BJ (cell line): ENCODE data around the gene GP9. TPM values are rescaled to one million over a fixed set of nuclear protein-coding genes. Genes with fewer than 3 reads are reported as not detected.

Source experiments
- CTCF ChIA-PET: fragments of 350-600 bp; formaldehyde crosslinking; extraction: SDS; loops from one replicate; lab custom pipeline; 2021; ENCODE audit warnings: antibody characterized with exemption, inconsistent platforms; lab: Yijun Ruan, JAX
- POLR2A ChIA-PET: fragments of 300-600 bp; sonication (Branson Sonifier 250); formaldehyde crosslinking; extraction: SDS; loops from one replicate; lab custom pipeline; 2021; ENCODE audit warnings: antibody characterized with exemption; lab: Charles Lee
- DNase-seq: peaks from one replicate; pipeline ENCODE4 v3.0.0-alpha.2; 2011; ENCODE audit warnings: low read depth
- H3K27me3 ChIP-seq: 2 replicates; pipeline ENCODE4 v1.6.0; 2011; ENCODE audit warnings: low read length; ENCODE audit not compliant: control insufficient read depth, insufficient read depth
- H3K36me3 ChIP-seq: 2 replicates; pipeline ENCODE4 v1.5.1; 2011; ENCODE audit warnings: low read length; ENCODE audit not compliant: control insufficient read depth, insufficient read depth
- H3K4me3 ChIP-seq: 2 replicates; pipeline ENCODE4 v1.5.1; 2011; ENCODE audit warnings: low read depth, mild to moderate bottlenecking, control low read depth, low read length
- polyA plus RNA-seq: library from polyadenylated mRNA; depleted of rRNA; stranded (reverse); fragments of >200 nt; gene quantifications from 2 replicates; pipeline ENCODE4 v1.2.3, GENCODE V29; 2011
- TF ChIP-seq, protein P1 (sequence below): IDR thresholded peaks from 2 replicates; pipeline ENCODE4 v1.5.1; 2011; ENCODE audit warnings: low read depth, mild to moderate bottlenecking, control low read depth, inconsistent platforms, low read length, moderate library complexity; ENCODE audit not compliant: insufficient read depth

Gene GP9
- polyA plus RNA-seq, 1 experiment = not detected

DNA sequence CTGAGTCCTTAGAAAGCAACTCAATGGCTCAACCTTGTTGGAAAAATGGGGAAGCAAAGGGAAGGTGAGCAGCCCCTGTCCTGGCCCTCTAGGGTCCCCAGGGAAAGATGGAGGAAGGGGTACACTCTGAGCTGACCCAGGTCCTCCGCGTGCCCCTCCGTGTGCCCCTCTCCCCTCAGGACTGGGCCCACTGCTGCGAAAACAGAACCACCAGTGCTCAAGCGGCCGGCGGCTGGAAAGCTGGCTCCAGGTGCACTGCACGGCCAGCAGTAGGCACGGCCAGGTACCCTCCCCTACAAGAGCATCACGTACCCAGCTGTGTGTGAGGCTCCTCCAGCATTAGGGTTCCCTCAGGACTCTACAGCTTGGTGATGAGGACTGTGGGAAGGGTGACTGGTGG, 34.7 kb downstream of the GP9 start:
- peaks cover 9% of the 10 kb centered on the region for H3K36me3 ChIP-seq
- ChIA-PET POLR2A (no interaction called here), CTCF (interaction anchor here (0.8 to 1.0 kb wide), 2 partner anchors 10 to 151 kb away, joined by 3 read pairs; no protein-coding TSS in a partner anchor)
- TF ChIP-seq, protein P1, sequence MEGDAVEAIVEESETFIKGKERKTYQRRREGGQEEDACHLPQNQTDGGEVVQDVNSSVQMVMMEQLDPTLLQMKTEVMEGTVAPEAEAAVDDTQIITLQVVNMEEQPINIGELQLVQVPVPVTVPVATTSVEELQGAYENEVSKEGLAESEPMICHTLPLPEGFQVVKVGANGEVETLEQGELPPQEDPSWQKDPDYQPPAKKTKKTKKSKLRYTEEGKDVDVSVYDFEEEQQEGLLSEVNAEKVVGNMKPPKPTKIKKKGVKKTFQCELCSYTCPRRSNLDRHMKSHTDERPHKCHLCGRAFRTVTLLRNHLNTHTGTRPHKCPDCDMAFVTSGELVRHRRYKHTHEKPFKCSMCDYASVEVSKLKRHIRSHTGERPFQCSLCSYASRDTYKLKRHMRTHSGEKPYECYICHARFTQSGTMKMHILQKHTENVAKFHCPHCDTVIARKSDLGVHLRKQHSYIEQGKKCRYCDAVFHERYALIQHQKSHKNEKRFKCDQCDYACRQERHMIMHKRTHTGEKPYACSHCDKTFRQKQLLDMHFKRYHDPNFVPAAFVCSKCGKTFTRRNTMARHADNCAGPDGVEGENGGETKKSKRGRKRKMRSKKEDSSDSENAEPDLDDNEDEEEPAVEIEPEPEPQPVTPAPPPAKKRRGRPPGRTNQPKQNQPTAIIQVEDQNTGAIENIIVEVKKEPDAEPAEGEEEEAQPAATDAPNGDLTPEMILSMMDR = no peak
- no peak overlapping the region for H3K4me3 ChIP-seq
- H3K27me3 ChIP-seq = no peaks in the 10 kb centered on the region
- DNase-seq = no peak

DNA sequence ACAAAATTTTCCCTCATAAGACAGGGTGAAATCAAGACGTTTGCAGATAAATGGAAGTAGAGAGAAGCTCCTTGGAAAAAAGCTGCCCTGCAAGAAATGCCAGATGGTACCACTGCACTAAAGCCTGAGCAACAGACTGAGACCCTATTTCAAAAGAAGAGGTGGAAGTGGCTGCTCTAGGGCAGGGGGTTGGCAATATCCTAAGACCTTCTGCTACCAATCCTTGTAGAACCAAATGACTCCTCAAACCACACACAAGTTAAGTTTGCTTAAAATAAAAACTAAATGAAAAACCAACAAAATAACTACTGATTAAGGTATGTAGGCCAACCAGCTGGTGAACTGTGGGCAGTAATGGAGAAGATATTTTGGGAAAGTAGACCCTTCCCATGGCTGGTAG, 39.7 kb downstream of the GP9 start:
- DNase-seq = no peak
- TF ChIP-seq, protein P1 = no peak
- CTCF ChIA-PET = interaction anchor here (0.6 to 2.0 kb wide), 5 partner anchors 8 to 146 kb away, joined by 3 to 7 read pairs (median 4); no protein-coding TSS in a partner anchor
- POLR2A ChIA-PET = no interaction called here
- Histone ChIP-seq H3K27me3 (no peaks in the 10 kb centered on the region), H3K36me3 (peaks cover 6% of the 10 kb centered on the region), H3K4me3 (no peak overlapping the region)

DNA sequence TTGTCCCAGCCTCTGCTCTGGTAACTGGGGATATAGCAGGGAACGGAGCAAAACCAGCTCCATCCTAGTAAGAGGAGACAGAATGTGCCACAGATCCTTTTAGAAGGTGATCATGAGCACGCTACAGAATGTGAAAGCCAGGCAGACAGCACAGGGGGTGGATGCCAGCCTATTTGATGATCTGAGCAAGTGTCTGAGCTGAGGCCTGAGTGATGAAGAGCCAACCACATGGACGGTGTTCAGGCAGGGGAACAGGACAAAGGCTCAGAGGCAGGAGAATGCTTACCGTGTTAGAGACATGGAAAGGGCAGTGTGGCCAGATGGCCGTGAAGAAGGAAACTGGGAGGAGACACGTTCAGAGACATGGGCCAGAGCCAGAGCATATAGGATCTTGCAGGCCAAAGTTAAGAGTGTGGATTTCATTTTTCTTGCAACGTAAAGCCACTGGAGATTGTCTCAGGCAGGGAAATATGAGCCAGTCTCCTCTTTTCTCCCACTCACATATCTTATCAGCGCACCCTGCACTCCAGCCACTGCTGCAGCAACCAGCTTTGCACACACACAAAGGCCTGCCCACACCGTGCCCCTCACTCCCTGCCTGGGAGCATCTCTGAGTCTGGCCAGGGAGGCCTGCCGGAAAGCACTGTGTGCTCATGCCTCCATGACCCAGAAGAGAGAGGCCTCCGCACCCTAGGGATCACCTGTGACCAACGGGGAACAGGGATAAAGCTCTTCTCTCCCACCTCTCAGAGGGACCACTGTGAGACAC, 41.0 kb downstream of the GP9 start:
- no peak for DNase-seq
- Histone ChIP-seq H3K27me3 (no peaks in the 10 kb centered on the region), H3K36me3 (peaks cover 7% of the 10 kb centered on the region; the same call in 1 of the 2 replicates), H3K4me3 (no peak overlapping the region)
- ChIA-PET POLR2A (no interaction called here), CTCF (interaction anchor here (2.0 kb wide), 1 partner anchor 144 kb away, joined by 7 read pairs; no protein-coding TSS in a partner anchor)
- TF ChIP-seq, protein P1 = no peak

DNA sequence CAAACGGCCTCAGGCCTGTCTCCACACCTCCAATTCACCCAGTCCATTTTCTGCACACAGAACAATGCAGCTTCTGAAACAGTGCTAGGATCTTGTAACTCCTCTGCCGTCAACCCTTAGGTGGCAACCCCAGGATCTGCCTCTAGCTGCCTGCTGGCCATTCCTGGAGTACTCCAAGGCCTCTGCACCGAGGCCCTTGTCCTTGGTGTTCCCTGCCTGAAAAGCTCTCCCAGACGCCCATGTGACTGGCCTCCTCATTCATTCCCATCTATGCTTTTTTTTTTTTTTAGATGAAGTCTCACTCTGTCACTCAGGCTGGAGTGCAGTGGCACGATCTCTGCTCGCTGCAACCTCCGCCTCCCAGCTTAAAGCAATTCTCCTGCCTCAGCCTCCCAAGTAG, 42.7 kb downstream of the GP9 start:
- TF ChIP-seq, protein P1 = no peak
- Histone ChIP-seq H3K36me3 (peaks cover 12% of the 10 kb centered on the region; the same call in 1 of the 2 replicates), H3K4me3 (no peak overlapping the region), H3K27me3 (no peaks in the 10 kb centered on the region)
- CTCF ChIA-PET = no interaction called here
- POLR2A ChIA-PET = no interaction called here
- DNase-seq = no peak

DNA sequence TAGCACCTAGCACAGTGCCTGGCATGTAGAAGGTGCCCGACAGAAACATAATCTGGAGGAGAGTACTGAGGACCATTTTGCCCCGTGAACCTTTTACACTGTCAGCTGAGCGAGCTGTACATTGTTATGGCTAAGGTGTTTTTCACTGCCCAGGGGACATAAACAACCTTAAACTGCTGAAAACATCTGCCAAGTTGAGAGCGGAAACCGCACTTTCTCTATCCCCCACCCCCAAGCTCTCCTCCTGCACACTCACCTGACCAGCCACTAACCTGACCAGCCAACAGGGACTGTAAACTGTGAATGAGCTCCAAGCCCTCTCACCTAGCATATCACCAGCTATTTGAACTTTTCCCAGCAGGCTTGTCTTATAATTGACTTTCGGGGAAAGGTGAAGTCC, 43.5 kb downstream of the GP9 start:
- no peak overlapping the region for H3K4me3 ChIP-seq
- peaks cover 12% of the 10 kb centered on the region; the same call in 1 of the 2 replicates for H3K36me3 ChIP-seq
- CTCF ChIA-PET = interaction anchor here (1.4 kb wide), 1 partner anchor 51 kb away, joined by 3 read pairs; no protein-coding TSS in a partner anchor
- TF ChIP-seq, protein P1 = no peak
- POLR2A ChIA-PET = interaction anchor here (0.6 kb wide), 1 partner anchor 122 kb away, joined by 3 read pairs; no protein-coding TSS in a partner anchor
- DNase-seq = no peak
- no peaks in the 10 kb centered on the region for H3K27me3 ChIP-seq
